ENCODE results near the gene ERMARD. TPM values are rescaled to one million over a fixed set of nuclear protein-coding genes. Genes with fewer than 3 reads are reported as not detected.

ERMARD gene
- total RNA-seq, 1 donor, result 18.3 TPM

DNA sequence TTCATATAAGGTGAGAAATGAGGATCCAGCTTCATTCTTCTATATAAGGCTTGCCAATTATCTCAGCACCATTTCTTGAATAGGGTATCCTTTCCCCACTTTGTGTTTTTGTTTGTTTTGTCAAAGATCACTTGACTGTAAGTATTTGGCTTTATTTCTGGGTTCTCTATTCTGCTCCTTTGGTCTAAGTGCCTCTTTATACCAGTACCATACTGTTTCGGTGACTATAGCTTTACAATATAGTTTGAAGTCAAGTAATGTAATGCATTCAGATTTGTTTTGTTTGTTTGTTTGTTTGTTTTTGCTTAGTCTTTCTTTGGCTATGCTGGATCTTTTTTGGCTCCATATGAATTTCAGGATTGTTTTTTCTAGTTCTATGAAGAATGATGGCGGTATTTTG lies 64.6 kb downstream of the ERMARD start:
- TF ChIP-seq, protein P1, sequence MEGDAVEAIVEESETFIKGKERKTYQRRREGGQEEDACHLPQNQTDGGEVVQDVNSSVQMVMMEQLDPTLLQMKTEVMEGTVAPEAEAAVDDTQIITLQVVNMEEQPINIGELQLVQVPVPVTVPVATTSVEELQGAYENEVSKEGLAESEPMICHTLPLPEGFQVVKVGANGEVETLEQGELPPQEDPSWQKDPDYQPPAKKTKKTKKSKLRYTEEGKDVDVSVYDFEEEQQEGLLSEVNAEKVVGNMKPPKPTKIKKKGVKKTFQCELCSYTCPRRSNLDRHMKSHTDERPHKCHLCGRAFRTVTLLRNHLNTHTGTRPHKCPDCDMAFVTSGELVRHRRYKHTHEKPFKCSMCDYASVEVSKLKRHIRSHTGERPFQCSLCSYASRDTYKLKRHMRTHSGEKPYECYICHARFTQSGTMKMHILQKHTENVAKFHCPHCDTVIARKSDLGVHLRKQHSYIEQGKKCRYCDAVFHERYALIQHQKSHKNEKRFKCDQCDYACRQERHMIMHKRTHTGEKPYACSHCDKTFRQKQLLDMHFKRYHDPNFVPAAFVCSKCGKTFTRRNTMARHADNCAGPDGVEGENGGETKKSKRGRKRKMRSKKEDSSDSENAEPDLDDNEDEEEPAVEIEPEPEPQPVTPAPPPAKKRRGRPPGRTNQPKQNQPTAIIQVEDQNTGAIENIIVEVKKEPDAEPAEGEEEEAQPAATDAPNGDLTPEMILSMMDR (IDR thresholded peaks at IDR 0.05; ENCODE audit: insufficient read depth, low read length), result no peak
- DNase-seq (ENCODE audit: low read depth), result no peak
- H3K4me3 ChIP-seq (ENCODE audit: low read depth, low read length), result no peak overlapping the region

DNA sequence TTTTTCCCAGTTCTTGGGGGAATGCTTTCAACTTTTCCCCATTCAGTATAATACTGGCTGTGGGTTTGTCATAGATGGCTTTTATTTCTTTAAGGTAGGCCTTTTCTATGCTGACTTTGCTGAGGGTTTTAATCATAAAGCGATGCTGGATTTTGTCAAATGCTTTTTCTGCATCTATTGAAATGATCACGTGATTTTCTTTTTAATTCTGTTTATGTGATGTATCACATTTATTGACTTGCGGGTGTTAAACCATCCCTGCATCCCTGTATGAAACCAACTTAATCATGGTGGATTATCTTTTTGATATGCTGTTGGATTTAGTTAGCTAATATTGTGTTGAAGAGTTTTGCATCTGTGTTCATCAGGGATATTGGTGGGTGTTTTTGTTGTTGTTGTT lies 65.6 kb downstream of the ERMARD start:
- DNase-seq (ENCODE audit: low read depth), result no peak
- no peak overlapping the region for H3K4me3 ChIP-seq (ENCODE audit: low read depth, low read length)
- TF ChIP-seq, protein P1 (IDR thresholded peaks at IDR 0.05; ENCODE audit: insufficient read depth, low read length), result no peak

DNA sequence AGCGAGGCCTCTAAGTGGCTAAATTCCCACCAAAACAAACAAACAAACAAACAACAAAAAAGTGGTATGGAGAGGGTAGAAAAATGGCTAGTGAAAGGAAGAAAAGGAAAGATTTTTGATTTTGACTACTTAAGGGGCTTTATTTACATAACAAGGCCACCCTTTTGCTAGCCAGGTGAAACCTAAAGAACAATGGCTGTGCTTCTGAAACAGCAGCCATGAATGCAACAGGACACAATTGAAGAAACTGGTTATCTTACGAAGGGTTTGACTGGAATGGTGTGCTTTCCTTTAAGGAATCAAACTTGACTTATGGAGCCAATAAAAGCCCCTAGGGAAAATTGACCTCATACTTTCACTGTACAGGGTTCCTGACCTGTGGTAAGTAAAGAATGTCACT lies 68.9 kb downstream of the ERMARD start:
- TF ChIP-seq, protein P1 (IDR thresholded peaks at IDR 0.05; ENCODE audit: insufficient read depth, low read length), result no peak
- no peak overlapping the region for H3K4me3 ChIP-seq (ENCODE audit: low read depth, low read length)
- no peak for DNase-seq (ENCODE audit: low read depth)

DNA sequence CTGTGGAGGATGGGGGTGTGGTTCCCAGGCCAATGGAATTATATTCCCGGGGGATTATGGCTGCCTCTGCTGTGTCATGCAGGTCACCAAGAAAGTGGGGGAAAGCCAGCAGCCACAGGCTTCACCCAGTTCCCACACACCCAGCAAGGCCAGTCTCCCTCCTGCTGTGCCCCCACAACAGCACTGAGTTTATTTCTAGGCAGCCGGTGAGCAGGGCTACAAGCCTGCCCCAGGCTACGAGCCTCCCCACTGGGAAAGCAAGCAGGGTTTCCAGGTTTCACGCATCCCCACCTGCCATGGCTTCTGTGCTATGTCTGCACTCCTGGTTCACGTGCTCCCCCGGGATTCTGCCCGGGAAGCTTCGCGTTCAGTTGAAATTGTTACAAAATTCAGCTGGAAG lies 72.6 kb downstream of the ERMARD start:
- TF ChIP-seq, protein P1 (IDR thresholded peaks at IDR 0.05; ENCODE audit: insufficient read depth, low read length), result no peak
- H3K4me3 ChIP-seq (ENCODE audit: low read depth, low read length), result no peak overlapping the region
- DNase-seq (ENCODE audit: low read depth), result no peak

DNA sequence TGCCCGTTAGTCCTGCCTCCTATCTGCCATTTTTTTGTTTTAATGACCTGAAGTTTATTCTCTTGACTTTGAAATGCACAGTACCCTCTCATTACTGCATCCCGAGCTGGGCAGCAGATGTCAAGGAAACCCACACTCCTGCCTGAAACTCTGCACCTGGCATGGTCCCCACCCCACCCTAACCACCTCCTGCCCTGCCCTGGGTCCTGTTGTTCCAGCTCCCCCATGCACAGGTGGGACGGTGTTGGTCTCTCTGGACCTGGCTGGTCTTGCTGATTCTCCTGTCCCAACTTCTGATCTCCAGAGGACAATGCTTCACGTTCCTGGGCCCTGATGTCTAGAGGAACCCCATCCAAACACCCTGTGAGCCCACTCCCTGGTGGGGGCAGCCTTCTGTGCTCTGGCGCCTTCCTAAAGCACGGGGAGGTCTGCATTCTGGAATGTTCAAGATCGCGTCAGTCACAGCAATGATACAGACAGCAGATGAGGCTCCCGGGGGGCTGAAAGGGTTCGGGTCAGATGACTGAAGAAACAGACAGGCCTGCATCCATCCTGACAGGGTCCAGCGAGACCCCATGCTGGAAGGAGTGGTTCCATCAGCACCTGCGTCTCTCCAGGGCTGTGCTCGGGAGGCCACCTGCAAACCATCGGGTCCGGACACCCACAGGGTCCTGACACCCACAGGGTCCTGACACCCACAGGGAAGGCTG lies 73.6 kb downstream of the ERMARD start:
- no peak for DNase-seq (ENCODE audit: low read depth)
- TF ChIP-seq, protein P1 (IDR thresholded peaks at IDR 0.05; ENCODE audit: insufficient read depth, low read length), result no peak
- no peak overlapping the region for H3K4me3 ChIP-seq (ENCODE audit: low read depth, low read length)

DNA sequence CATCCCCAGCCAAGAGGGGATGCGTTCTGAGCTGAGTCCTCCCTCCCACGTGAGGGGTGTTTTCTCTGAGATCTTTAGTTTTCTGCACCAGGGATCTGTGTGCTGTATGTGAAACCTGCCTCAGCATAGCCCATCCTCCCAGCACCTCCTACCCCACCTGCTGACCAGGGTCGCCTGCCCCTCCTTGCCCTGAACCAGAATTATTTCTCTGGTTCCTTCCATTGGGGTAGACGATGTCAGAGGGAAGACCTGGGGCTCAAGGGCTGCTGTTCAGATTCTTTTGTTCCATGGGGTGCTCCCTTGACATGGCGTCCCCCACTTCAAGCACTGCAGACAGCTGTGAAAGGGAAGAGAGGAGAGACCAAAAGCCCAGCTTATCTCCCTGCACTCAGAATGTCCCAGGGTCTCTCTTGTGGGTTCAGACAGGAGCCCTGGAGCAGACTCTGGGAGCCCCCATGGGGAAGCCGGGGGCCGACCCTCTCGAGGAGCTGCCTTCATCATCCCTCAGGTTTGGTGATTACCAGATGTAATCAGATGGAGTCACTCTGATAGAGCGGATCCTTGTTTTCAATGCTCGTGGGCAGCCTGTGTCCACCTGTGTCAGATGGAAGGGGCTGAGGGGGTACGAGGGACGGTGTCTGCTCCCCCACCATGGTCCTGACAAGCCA lies 74.3 kb downstream of the ERMARD start:
- TF ChIP-seq, protein P1 (IDR thresholded peaks at IDR 0.05; ENCODE audit: insufficient read depth, low read length), result no peak
- H3K4me3 ChIP-seq (ENCODE audit: low read depth, low read length), result no peak overlapping the region
- DNase-seq (ENCODE audit: low read depth), result no peak

Data from fibroblast of the aortic adventitia (primary cell).